Adrenal gland (tissue), 5 donors: ENCODE data around the gene LBX1.

ENCODE experiments used
- POLR2A ChIP-seq, 2 donors: fragments of 450-650 bp; IDR thresholded peaks; one replicate each; pipeline ENCODE4 v1.6.1; 2017; ENCODE audit warnings: antibody characterized with exemption in 2 of 2, mild to moderate bottlenecking in 2 of 2, moderate library complexity in 1 of 2
- TF ChIP-seq, protein P1 (sequence below), 6 experiments: fragments of 450-650 bp in 4 of 6; fragments of 200-600 bp in 2 of 6; sonication (generic) in 1 of 6; IDR thresholded peaks; 1 replicate in 5 of 6; 2 replicates in 1 of 6; pipeline versions ENCODE4 v1.5.1 to v1.8.0; 2016 to 2021; ENCODE audit warnings: antibody characterized with exemption in 6 of 6, mild to moderate bottlenecking in 2 of 6, moderate library complexity in 1 of 6
- donor health status: DM: no; HTN: no; CAD: no.

DNA sequence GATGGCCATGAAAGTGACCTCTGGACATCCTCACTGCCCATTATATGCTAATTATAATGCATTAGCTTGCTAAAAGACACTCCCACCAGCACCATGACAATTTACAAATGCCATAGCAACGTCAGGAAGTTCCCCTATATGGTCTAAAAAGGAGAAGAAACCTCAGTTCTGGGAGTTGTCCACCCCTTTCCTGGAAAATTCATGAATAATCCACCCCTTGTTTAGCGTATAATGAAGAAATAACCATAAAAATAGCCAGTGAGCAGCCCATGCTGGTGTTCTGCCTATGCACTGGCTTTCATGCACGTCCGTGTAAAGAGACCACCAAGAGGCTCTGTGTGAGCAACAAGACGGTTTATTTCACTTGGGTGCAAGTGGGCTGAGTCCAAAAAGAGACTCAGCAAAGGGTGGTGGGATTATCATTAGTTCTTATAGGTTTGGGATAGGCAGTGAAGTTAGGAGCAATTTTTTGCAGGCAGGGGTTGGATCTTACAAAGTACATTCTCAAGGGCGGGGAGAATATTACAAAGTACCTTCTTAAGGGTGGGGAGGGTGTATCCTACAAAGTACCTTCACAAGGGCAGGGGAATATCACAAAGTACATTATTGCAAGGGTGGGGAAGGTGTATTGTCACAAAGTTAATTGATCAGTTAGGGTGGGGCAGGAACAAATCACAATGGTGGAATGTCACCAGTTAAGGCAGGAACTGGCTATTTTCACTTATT is 45.6 kb downstream of the LBX1 start:
- TF ChIP-seq, protein P1, sequence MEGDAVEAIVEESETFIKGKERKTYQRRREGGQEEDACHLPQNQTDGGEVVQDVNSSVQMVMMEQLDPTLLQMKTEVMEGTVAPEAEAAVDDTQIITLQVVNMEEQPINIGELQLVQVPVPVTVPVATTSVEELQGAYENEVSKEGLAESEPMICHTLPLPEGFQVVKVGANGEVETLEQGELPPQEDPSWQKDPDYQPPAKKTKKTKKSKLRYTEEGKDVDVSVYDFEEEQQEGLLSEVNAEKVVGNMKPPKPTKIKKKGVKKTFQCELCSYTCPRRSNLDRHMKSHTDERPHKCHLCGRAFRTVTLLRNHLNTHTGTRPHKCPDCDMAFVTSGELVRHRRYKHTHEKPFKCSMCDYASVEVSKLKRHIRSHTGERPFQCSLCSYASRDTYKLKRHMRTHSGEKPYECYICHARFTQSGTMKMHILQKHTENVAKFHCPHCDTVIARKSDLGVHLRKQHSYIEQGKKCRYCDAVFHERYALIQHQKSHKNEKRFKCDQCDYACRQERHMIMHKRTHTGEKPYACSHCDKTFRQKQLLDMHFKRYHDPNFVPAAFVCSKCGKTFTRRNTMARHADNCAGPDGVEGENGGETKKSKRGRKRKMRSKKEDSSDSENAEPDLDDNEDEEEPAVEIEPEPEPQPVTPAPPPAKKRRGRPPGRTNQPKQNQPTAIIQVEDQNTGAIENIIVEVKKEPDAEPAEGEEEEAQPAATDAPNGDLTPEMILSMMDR (IDR thresholded peaks at IDR 0.05) = no peak
- TF ChIP-seq POLR2A (IDR thresholded peaks at IDR 0.05) = no peak
